T-helper 1 cell treated with Interleukin-12 subunit alpha and Interleukin-12 subunit beta and Interleukin-4 antibody, amounts not matched to agents 30 μg/mL and 1 μg/mL, for 36 hours (primary cell): Measurements from ENCODE around the gene TRUB1.
"Not testable (repeated sequence)": the region's sequence is repeated elsewhere in the genome, so short reads cannot be mapped to it uniquely, and the experiment has no call there.

ENCODE experiments used
- H3K27ac Mint-ChIP-seq: one replicate; pipeline ENCODE4 v1.8.0; 2021; ENCODE audit warnings: mild to moderate bottlenecking, mixed read lengths
- H3K27me3 Mint-ChIP-seq: one replicate; pipeline ENCODE4 v1.8.0; 2021; ENCODE audit warnings: low read depth, mixed read lengths
- H3K36me3 Mint-ChIP-seq: one replicate; pipeline ENCODE4 v1.8.0; 2021; ENCODE audit warnings: low read depth, mixed read lengths
- H3K4me1 Mint-ChIP-seq: one replicate; pipeline ENCODE4 v1.8.0; 2021; ENCODE audit warnings: low read depth, mixed read lengths
- H3K4me3 Mint-ChIP-seq: one replicate; pipeline ENCODE4 v1.8.0; 2021; ENCODE audit warnings: mild to moderate bottlenecking, moderate library complexity, mixed read lengths
- H3K9me3 Mint-ChIP-seq: one replicate; pipeline ENCODE4 v1.8.0; 2021; ENCODE audit warnings: mixed read lengths

The TRUB1 gene

DNA sequence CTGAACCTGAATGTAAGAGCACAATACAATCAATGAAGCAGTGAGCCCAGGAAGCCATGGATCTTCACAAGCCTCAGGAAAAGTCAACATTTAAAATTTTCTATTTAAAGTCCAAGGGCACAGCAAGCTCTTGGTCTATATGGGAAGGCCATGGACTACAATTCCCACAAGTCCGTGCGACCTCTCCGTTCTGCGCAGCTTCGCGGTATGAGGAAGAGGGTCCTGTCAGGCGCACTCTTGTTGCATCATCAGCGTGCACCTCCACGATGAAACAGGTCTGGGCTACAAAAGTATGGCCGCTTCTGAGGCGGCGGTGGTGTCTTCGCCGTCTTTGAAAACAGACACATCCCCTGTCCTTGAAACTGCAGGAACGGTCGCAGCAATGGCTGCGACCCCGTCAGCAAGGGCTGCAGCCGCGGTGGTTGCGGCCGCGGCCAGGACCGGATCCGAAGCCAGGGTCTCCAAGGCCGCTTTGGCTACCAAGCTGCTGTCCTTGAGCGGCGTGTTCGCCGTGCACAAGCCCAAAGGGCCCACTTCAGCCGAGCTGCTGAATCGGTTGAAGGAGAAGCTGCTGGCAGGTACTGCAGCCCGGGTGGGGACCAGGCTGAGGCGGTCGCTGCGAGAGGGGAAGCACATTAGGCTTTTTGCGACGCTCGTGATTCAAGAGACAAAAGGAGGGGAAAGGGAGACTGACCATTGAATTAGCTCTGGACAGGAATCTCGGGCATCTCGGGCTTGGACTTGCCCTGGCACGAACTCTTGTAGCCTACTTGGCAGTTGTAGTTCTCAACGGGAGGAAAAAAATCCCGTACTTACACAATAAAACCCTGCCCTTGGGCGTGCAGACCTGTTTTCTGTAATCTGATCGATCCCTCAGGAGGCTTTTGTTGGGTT lies at the start of gene TRUB1:
TRUB1 (plus strand) TSS at position 234 of the 894 bp plus-strand sequence; CDS start at position 293, 59 bp downstream.
- no peaks in the 10 kb centered on the region for H3K9me3 Mint-ChIP-seq
- H3K27me3 Mint-ChIP-seq, result no peaks in the 10 kb centered on the region
- H3K4me1 Mint-ChIP-seq, result peaks cover 17% of the 10 kb centered on the region
- H3K27ac Mint-ChIP-seq, result peak within 1 kb of the TSS; percentile 89
- peaks cover 2% of the 10 kb centered on the region for H3K36me3 Mint-ChIP-seq
- H3K4me3 Mint-ChIP-seq, result peak within 1 kb of the TSS; percentile 94

DNA sequence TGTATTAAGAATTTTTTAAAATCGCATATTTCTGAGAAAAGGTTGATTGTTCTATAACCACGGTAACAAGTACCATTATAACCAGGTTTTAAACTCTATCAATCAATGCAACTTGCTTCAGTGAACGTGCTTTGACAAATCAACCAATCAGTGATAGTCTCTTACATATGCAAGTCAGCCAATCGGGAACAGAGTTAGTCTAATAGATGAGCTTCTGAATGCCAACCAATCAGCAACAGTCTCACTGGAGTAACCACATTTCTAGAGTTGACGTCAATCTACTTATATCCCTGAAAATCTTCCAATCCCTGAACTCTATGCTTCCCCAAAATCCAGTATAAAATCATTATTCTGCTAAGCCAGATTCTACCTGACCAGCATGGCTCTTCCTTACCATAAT lies 44.7 kb upstream of the TRUB1 start:
- H3K27ac Mint-ChIP-seq, result no peak overlapping the region
- H3K4me1 Mint-ChIP-seq, result no peaks in the 10 kb centered on the region
- no peaks in the 10 kb centered on the region for H3K9me3 Mint-ChIP-seq
- H3K4me3 Mint-ChIP-seq, result no peak overlapping the region
- no peaks in the 10 kb centered on the region for H3K27me3 Mint-ChIP-seq
- no peaks in the 10 kb centered on the region for H3K36me3 Mint-ChIP-seq

DNA sequence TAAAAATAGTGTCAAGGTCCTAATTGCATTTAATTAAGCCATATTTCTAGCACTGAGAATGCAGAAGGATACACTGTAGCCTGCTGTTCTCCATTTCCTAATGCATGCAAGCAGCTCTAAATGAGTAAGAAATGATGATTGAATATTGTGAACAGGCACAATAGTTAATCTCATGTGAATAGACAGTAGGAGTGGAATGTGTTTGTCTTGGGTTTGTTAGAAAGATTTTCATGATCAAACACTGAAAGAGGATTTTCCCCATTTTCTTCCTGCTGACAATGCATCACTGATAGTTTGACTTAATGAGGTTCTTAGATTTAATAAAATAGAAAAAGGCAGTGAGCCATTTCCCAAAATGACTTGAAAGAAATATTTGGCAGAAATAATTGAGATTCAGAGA lies 43.1 kb upstream of the TRUB1 start:
- H3K27ac Mint-ChIP-seq, result no peak overlapping the region
- H3K4me3 Mint-ChIP-seq, result no peak overlapping the region
- no peaks in the 10 kb centered on the region for H3K27me3 Mint-ChIP-seq
- H3K36me3 Mint-ChIP-seq, result no peaks in the 10 kb centered on the region
- H3K9me3 Mint-ChIP-seq, result no peaks in the 10 kb centered on the region
- no peaks in the 10 kb centered on the region for H3K4me1 Mint-ChIP-seq

DNA sequence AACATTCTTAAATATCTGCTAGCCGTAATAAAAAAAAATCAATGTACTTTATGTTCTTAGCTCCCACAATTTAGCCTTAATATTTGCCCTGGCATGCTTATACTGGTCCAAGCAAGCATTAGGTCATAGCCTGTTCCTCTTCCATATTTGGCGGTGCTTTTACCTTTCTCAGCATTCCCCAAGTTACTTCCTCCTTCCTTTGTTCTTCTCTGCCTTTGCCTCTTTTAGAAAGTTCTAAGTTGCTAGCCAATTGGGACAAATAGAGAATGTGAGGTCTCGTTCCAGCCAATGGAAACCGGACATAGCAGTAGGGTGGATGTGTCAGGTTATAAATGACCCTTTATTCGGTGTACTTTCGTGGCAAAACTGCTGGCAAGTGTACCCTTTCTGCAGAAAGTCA lies 41.0 kb upstream of the TRUB1 start:
- not testable (repeated sequence) for H3K27ac Mint-ChIP-seq, H3K9me3 Mint-ChIP-seq, H3K4me1 Mint-ChIP-seq, H3K27me3 Mint-ChIP-seq, H3K36me3 Mint-ChIP-seq, H3K4me3 Mint-ChIP-seq

DNA sequence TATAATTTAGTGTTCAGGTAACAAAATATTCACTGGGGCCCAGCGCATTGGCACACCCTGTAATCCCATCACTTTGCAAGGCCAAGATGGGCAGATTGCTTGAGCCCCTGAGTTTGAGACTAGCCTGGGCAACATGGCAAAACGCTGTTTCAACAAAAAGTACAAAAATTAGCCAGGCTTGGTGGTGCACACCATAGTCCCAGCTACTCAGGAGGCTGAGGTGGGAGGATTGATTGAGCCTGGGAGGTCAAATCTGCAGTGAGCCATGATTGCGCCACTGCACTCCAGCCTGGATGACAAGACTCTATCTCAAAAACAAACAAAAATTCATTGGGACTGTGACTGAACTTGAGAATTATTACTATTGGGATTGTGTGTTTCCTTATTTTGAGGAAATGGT lies 40.4 kb upstream of the TRUB1 start:
- H3K4me3 Mint-ChIP-seq, result no peak overlapping the region

DNA sequence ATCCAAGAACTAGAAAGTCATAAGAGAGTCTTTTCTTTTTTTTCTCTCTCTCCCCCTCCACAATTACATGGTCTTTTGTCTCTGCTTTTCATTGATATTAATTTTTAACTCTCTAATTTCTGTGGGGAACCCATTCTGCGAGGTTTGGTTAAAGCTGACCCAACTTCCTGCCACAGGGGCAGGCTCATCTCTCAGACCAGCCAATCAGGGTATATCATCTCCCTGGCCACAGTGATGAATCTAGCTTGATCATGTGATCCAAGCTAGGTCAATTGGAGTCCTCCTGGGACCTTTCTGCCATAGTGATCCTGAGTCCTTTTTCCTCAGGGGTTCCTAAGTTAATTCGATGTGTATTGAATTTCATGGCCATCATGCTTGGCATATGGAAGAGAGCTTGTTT lies 38.0 kb upstream of the TRUB1 start:
- H3K36me3 Mint-ChIP-seq, result no peaks in the 10 kb centered on the region
- H3K9me3 Mint-ChIP-seq, result no peaks in the 10 kb centered on the region
- peaks cover 16% of the 10 kb centered on the region for H3K27me3 Mint-ChIP-seq
- no peaks in the 10 kb centered on the region for H3K4me1 Mint-ChIP-seq
- no peak overlapping the region for H3K4me3 Mint-ChIP-seq
- H3K27ac Mint-ChIP-seq, result no peak overlapping the region

More for the DNA sequence above, 40.4 kb upstream of the TRUB1 start:
- no peaks in the 10 kb centered on the region for H3K9me3 Mint-ChIP-seq
- H3K4me1 Mint-ChIP-seq, result no peaks in the 10 kb centered on the region
- H3K36me3 Mint-ChIP-seq, result no peaks in the 10 kb centered on the region
- H3K27ac Mint-ChIP-seq, result no peak overlapping the region
- peaks cover 4% of the 10 kb centered on the region for H3K27me3 Mint-ChIP-seq

DNA sequence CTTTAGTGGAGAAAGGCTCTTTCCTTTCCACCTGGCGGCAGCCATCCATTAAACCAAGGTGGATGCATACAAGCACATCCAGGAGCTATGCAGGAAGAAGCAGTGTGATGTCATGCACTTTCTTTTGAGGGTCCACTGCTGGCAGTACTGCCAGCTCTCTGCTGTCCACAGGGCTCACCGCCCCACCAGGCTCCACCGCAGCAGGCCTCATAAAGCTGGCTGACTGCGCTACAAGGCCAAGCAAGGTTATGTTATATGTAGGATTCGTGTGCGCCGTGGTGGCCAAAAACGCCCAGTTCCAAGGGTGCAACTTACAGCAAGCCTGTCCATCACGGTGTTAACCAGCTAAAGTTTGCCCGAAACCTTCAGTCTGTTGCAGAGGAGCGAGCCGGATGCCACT lies 37.3 kb upstream of the TRUB1 start:
- H3K27me3 Mint-ChIP-seq, result peaks cover 23% of the 10 kb centered on the region
- H3K9me3 Mint-ChIP-seq, result no peaks in the 10 kb centered on the region
- H3K4me1 Mint-ChIP-seq, result no peaks in the 10 kb centered on the region
- no peak overlapping the region for H3K4me3 Mint-ChIP-seq
- no peak overlapping the region for H3K27ac Mint-ChIP-seq
- H3K36me3 Mint-ChIP-seq, result no peaks in the 10 kb centered on the region

DNA sequence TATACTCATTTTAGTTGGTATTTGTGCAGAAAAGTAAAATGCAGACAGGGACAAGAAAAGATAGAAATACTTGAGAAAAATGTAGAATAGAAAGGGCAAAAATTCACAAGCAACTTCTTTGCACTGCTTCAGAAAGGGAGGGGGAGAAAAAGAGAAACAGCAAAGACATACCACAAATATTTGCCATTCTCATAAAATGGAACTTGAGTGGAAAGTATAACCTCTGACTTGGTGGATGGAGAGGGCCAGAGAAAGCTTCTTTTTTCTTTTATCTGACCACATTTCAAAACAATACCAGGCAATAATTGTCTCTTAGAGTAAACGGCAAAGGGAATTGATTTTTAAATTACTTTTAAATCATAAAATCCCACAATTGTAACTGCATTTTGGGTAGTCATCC lies 35.8 kb upstream of the TRUB1 start:
- Mint-ChIP-seq H3K9me3 (no peaks in the 10 kb centered on the region), H3K27ac (no peak overlapping the region), H3K27me3 (peaks cover 34% of the 10 kb centered on the region)

DNA sequence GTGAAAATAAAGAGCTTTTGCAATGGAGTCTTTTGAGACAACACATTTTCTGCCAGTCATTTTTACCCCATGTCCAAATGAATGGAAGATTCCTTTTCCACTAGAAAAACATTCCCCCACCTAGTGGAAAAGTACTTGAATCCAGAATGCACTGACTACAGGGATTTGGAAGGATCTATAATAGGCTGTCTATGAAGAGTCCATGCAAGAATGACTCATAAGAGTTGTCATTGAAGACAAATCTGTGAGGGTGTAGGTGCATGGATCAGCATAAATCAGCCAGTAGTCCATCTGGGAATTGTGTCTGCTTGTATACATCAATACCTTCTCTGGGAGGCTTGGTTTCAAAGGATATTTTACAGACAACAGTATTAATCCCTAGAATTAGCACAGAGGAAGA lies 32.5 kb upstream of the TRUB1 start:
- Mint-ChIP-seq H3K36me3 (no peaks in the 10 kb centered on the region), H3K27ac (no peak overlapping the region), H3K9me3 (no peaks in the 10 kb centered on the region), H3K4me1 (no peaks in the 10 kb centered on the region), H3K27me3 (peaks cover 41% of the 10 kb centered on the region), H3K4me3 (no peak overlapping the region)

More for the DNA sequence above, 35.8 kb upstream of the TRUB1 start:
- H3K36me3 Mint-ChIP-seq, result no peaks in the 10 kb centered on the region
- H3K4me1 Mint-ChIP-seq, result no peaks in the 10 kb centered on the region
- H3K4me3 Mint-ChIP-seq, result no peak overlapping the region

DNA sequence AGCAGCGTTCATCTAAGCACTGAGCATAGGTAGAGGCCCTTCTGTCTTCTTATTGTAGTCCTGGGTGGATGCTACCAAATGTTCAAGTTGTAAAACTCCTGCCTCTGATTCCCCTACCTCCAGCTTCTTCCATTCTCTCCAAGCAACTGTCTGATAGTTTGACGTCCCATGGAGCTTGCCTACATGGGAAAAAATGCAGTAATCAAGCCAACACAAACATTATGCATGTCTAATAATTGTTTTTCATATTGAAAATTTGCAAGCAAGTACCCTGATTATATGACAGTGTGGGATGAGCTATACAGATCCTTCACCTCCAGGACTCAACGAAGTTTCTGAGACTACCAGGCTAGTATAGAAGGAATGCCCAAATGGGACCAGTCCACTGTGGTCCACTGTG lies 31.0 kb upstream of the TRUB1 start:
- Mint-ChIP-seq H3K27me3 (peaks cover 39% of the 10 kb centered on the region), H3K36me3 (no peaks in the 10 kb centered on the region), H3K4me3 (no peak overlapping the region), H3K27ac (no peak overlapping the region), H3K9me3 (no peaks in the 10 kb centered on the region), H3K4me1 (peaks cover 4% of the 10 kb centered on the region)

DNA sequence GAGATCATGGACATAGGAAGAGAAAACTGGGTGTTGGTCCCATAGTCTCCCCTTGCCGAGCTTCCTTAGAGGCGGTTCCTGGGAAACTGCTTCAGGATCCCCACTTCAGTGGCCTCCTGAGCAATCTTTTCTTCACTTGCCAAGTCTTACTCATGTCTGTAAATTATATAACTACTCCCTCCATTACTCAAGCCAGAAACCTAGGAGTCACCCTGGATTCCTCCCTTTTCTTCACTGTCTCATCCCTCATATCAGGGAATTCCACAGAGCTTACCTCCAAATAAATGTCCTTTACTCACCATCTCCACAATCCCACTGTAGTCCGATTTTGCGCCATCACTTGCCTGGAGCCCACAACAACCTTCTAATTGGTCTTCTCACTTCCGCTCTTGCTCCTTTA lies 29.1 kb upstream of the TRUB1 start:
- peaks cover 7% of the 10 kb centered on the region for H3K4me1 Mint-ChIP-seq
- H3K36me3 Mint-ChIP-seq, result no peaks in the 10 kb centered on the region
- H3K27ac Mint-ChIP-seq, result no peak overlapping the region
- no peak overlapping the region for H3K4me3 Mint-ChIP-seq
- H3K9me3 Mint-ChIP-seq, result no peaks in the 10 kb centered on the region
- peaks cover 35% of the 10 kb centered on the region for H3K27me3 Mint-ChIP-seq

DNA sequence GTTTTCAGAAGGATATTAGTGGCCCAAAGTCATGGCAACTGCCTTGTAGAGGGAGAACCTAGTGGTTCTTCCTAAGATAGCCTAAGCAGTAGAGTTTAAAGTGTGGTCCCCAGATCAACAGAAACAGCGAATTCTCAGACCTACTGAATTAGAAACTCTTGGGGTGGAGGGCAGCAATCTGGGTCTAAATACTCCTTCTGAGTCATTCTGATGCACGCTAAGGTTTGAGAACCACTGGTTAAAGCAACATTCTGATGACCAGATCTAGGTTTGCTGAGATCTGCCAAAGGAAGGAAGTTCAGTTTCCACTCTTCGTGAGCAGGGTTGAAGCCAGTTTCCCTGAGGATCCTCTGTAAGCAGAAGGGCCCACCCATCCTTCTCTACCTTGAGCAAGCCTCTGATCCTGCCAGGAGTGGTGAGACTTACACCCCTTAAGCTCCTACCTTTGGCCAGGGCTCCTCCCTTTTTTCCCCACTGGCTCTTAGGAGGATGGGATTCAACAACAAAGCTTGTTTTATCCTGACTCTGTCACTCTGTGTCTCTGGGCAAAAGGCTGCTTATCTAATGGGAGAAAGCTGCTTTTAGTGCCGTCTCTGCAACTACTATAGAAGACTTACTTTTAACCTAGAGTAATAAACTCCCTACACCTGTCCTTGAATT lies 26.8 kb upstream of the TRUB1 start:
- H3K4me3 Mint-ChIP-seq, result no peak overlapping the region
- no peaks in the 10 kb centered on the region for H3K9me3 Mint-ChIP-seq
- H3K4me1 Mint-ChIP-seq, result peaks cover 10% of the 10 kb centered on the region
- peaks cover 15% of the 10 kb centered on the region for H3K27me3 Mint-ChIP-seq
- H3K36me3 Mint-ChIP-seq, result no peaks in the 10 kb centered on the region
- peak overlapping the region; percentile 17 for H3K27ac Mint-ChIP-seq

DNA sequence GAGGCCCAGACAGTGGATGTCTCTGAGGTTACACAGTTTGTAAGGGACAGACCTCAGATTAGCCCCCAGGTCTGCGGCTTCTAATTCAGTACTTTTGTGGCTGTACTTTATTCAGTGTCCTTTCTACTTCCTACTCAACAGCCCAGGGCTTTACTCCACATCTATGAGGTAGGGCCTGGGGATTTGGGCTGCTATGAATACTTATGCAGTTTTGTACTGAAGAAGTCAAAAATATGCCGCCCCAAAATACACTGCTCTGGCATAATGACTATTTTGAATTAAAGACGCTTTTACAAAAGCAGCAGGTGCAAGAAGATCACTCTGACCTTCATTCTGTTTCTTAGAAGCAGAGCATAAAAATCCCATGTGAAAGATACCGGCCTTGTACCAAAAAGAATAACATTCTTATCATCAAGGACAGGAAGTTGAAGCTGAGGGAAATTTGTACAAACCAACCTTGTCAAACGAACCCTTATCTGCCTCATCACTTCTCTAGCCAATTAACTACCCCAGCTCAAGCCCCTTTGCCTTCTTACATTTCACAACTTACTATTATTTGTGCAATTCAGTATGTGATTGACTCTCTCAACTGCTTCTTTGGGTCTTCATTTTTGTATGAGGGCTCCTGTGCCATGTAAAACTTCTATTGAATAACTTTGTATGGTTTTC lies 26.1 kb upstream of the TRUB1 start:
- peaks cover 9% of the 10 kb centered on the region for H3K27me3 Mint-ChIP-seq
- H3K27ac Mint-ChIP-seq, result no peak overlapping the region

DNA sequence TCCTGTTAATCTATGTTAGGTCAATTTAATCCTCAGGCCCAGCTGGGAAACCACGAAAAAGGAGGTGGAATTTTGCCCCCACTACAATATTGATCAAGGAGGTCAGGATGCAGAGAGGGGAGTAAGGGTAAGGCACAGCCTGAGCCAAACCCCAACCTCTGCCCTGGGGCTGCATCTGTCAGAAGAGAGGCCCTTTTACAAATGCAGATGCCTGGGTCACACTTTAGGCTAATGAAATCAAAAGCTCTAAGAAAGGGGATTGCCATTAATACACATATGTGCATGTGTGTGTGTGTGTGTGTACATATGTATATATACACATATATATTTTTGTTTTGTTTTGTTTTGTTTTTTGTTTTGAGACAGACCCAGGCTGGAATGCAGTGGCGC lies 25.5 kb upstream of the TRUB1 start:
- peaks cover 3% of the 10 kb centered on the region for H3K27me3 Mint-ChIP-seq
- H3K4me1 Mint-ChIP-seq, result peaks cover 10% of the 10 kb centered on the region
- no peaks in the 10 kb centered on the region for H3K9me3 Mint-ChIP-seq
- H3K27ac Mint-ChIP-seq, result no peak overlapping the region
- H3K4me3 Mint-ChIP-seq, result no peak overlapping the region
- H3K36me3 Mint-ChIP-seq, result no peaks in the 10 kb centered on the region

More for the DNA sequence above, 26.1 kb upstream of the TRUB1 start:
- Mint-ChIP-seq H3K36me3 (no peaks in the 10 kb centered on the region), H3K4me3 (no peak overlapping the region), H3K9me3 (no peaks in the 10 kb centered on the region), H3K4me1 (peaks cover 10% of the 10 kb centered on the region)

DNA sequence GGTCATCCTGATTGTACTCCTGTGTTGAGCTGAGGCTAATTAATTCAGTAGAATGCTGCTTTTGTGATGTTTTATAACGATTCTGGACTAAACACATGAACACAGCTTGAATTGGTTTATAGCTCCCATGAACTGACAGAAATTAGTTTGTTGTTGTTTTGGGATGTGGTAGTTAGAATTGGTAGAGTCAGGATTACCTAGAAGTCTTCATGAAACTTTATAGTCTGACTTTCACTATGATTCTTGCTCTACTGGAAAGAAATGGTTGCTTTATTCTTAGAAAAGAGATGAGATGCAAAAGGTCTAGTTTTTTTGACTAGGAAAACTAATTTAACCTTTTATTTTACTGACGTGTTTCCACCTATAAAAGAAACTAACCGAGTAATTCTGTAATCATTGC lies 23.4 kb upstream of the TRUB1 start:
- H3K4me3 Mint-ChIP-seq, result no peak overlapping the region
- no peaks in the 10 kb centered on the region for H3K9me3 Mint-ChIP-seq
- H3K4me1 Mint-ChIP-seq, result peaks cover 10% of the 10 kb centered on the region
- H3K27ac Mint-ChIP-seq, result peak overlapping the region; percentile 29
- H3K36me3 Mint-ChIP-seq, result no peaks in the 10 kb centered on the region
- H3K27me3 Mint-ChIP-seq, result no peaks in the 10 kb centered on the region
